ENCODE data around the gene KLHL29.

GRCh38 chr2:23355001-23355400 lies 30.0 kb upstream of the KLHL29 start:
- TF ChIP-seq REST (IDR thresholded peaks at IDR 0.05; ENCODE audit: low read depth) (no peak), CREB1 (IDR thresholded peaks at IDR 0.05; ENCODE audit: low read depth) (no peak), TCF12 (IDR thresholded peaks at IDR 0.05; ENCODE audit: low read depth) (no peak), MAX (IDR thresholded peaks at IDR 0.05) (no peak), EP300 (IDR thresholded peaks at IDR 0.05; ENCODE audit: borderline replicate concordance) (no peak), RAD21 (IDR thresholded peaks at IDR 0.05; ENCODE audit: low read depth) (no peak), TAF1 (IDR thresholded peaks at IDR 0.05; ENCODE audit: low read depth) (no peak), NFIC (IDR thresholded peaks at IDR 0.05) (no peak), TEAD4 (IDR thresholded peaks at IDR 0.05) (no peak), YY1 (IDR thresholded peaks at IDR 0.05; ENCODE audit: low read depth) (no peak), USF1 (IDR thresholded peaks at IDR 0.05) (no peak)

Data from Ishikawa (cell line).